Prostate gland (tissue), 2 donors: ENCODE results near the gene TLL1. TPM values are rescaled to one million over a fixed set of nuclear protein-coding genes. Genes with fewer than 3 reads are reported as not detected.

Source experiments
- DNase-seq: peaks from one replicate; pipeline ENCODE4 v3.0.0-alpha.2; 2019; ENCODE audit warnings: low spot score
- H3K27ac ChIP-seq, 2 donors: fragments of 200-600 bp; sonication (generic); 2 replicates each; pipeline ENCODE4 v1.5.1; 2017 to 2019
- H3K27me3 ChIP-seq: fragments of 200-600 bp; sonication (generic); replicated peaks from 2 replicates; pipeline ENCODE4 v1.5.1; 2019; ENCODE audit not compliant: insufficient read depth
- H3K36me3 ChIP-seq, 2 donors: fragments of 200-600 bp; sonication (generic); 1 replicate in 1 of 2; 2 replicates in 1 of 2; pipeline versions ENCODE4 v1.5.1 to v1.8.1; 2017 to 2019
- H3K4me1 ChIP-seq: fragments of 200-600 bp; sonication (generic); replicated peaks from 2 replicates; pipeline ENCODE4 v1.5.1; 2019
- H3K4me3 ChIP-seq, 2 donors: fragments of 200-600 bp; sonication (generic); 2 replicates each; pipeline ENCODE4 v1.5.1; 2017 to 2019
- H3K9me3 ChIP-seq: fragments of 200-600 bp; sonication (generic); 2 replicates; pipeline ENCODE4 v1.5.1; 2017
- CTCF ChIP-seq, 4 experiments: fragments of 200-600 bp in 2 of 4; fragments of 450-650 bp in 2 of 4; sonication (generic) in 2 of 4; IDR thresholded peaks; 1 replicate in 3 of 4; 2 replicates in 1 of 4; pipeline ENCODE4 v1.5.1; 2016 to 2019; ENCODE audit warnings: antibody characterized with exemption in 4 of 4, mild to moderate bottlenecking in 2 of 4, moderate library complexity in 2 of 4
- POLR2A ChIP-seq: fragments of 450-650 bp; IDR thresholded peaks from one replicate; pipeline ENCODE4 v1.6.1; 2016; ENCODE audit warnings: antibody characterized with exemption, mild to moderate bottlenecking
- POLR2AphosphoS5 ChIP-seq: sonication (generic); formaldehyde crosslinking; IDR thresholded peaks from one replicate; pipeline ENCODE4 v1.6.1; 2017; ENCODE audit warnings: antibody characterized with exemption
- WGBS: methylation state at CpG from one replicate; pipeline ENCODE4 v1.1.5; 2018; 5-methylcytosine and 5-hydroxymethylcytosine counted together
- intact Hi-C: fragments of 100-400 bp; cut with DNase I; formaldehyde crosslinking; loops from one replicate; pipeline ENCODE4 v1.14.2; 2022
- total RNA-seq, 2 donors: library from RNA; depleted of rRNA; stranded (reverse); fragments of >200 nt; gene quantifications; one replicate each; pipeline ENCODE4 v1.1.0, GENCODE V29; 2016

TLL1 gene
- total RNA-seq, 2 donors from 2014 or later = 1.5 to 4.1 TPM

- TF ChIP-seq POLR2A = no peak
- TF ChIP-seq CTCF (IDR thresholded peaks at IDR 0.05) = no peak
- TF ChIP-seq POLR2AphosphoS5 = no peak
- intact Hi-C loops = no loop called here
- H3K9me3 ChIP-seq = no peaks in the 10 kb centered on the region
- no peaks in the 10 kb centered on the region for H3K36me3 ChIP-seq
- no peaks in the 10 kb centered on the region for H3K4me1 ChIP-seq
- DNase-seq = no peak
- H3K27me3 ChIP-seq = no peaks in the 10 kb centered on the region
- H3K27ac ChIP-seq = no peak overlapping the region
- H3K4me3 ChIP-seq = no peak overlapping the region
Measured at GRCh38 chr4:165855191-165855590, 17.8 kb upstream of the TLL1 start.

GRCh38 chr4:165861363-165861762 lies 11.7 kb upstream of the TLL1 start:
- TF ChIP-seq POLR2A (no peak), POLR2AphosphoS5 (no peak), CTCF (IDR thresholded peaks at IDR 0.05) (no peak)
- WGBS = 82% methylated on average over 1 of the region's 1 CpG

GRCh38 chr4:165864271-165864670 lies 8.8 kb upstream of the TLL1 start:
- Histone ChIP-seq H3K27ac (no peak overlapping the region), H3K36me3 (no peaks in the 10 kb centered on the region), H3K4me3 (no peak overlapping the region), H3K4me1 (no peaks in the 10 kb centered on the region), H3K9me3 (no peaks in the 10 kb centered on the region), H3K27me3 (no peaks in the 10 kb centered on the region)
- intact Hi-C loops = no loop called here
- no peak for DNase-seq
- 67% methylated on average over 3 of the region's 3 CpGs for WGBS
- TF ChIP-seq POLR2A (no peak), CTCF (IDR thresholded peaks at IDR 0.05) (no peak), POLR2AphosphoS5 (no peak)

More at GRCh38 chr4:165861363-165861762, 11.7 kb upstream of the TLL1 start:
- Histone ChIP-seq H3K27ac (no peak overlapping the region), H3K4me1 (no peaks in the 10 kb centered on the region), H3K9me3 (no peaks in the 10 kb centered on the region), H3K4me3 (no peak overlapping the region), H3K27me3 (no peaks in the 10 kb centered on the region), H3K36me3 (no peaks in the 10 kb centered on the region)
- intact Hi-C loops = no loop called here
- DNase-seq = no peak

GRCh38 chr4:165866019-165866650 lies 6.9 kb upstream of the TLL1 start:
- no peak for TF ChIP-seq CTCF (IDR thresholded peaks at IDR 0.05)
- no peak for TF ChIP-seq POLR2AphosphoS5
- TF ChIP-seq POLR2A = no peak
- whole genome bisulfite sequencing = 80% methylated on average over 7 of the region's 7 CpGs
- Histone ChIP-seq H3K4me1 (no peaks in the 10 kb centered on the region), H3K27me3 (no peaks in the 10 kb centered on the region), H3K4me3 (no peak overlapping the region), H3K9me3 (no peaks in the 10 kb centered on the region), H3K27ac (no peak overlapping the region), H3K36me3 (no peaks in the 10 kb centered on the region)
- no peak for DNase-seq
- intact Hi-C loops = no loop called here

- no peaks in the 10 kb centered on the region for H3K9me3 ChIP-seq
- H3K4me1 ChIP-seq = no peaks in the 10 kb centered on the region
- H3K27ac ChIP-seq = no peak overlapping the region
- no peaks in the 10 kb centered on the region for H3K36me3 ChIP-seq
- H3K27me3 ChIP-seq = no peaks in the 10 kb centered on the region
- TF ChIP-seq POLR2AphosphoS5 (no peak), POLR2A (no peak), CTCF (IDR thresholded peaks at IDR 0.05) (no peak)
- DNase-seq = no peak
- H3K4me3 ChIP-seq = no peak overlapping the region
- intact Hi-C loops = no loop called here
Measured at GRCh38 chr4:165867961-165868360, 5.1 kb upstream of the TLL1 start.
